ENCODE data around the gene IREB2. TPM values are rescaled to one million over a fixed set of nuclear protein-coding genes. Genes with fewer than 3 reads are reported as not detected.

Gene IREB2
- total and polyA plus RNA-seq, 2 of the 13 experiments (the other 11 are each of a cell fraction or from before 2014, with no cell fraction given): 24.2 to 30.4 TPM

- TF ChIP-seq ZBTB4 (CRISPR knock-in tag; IDR thresholded peaks at IDR 0.05; ENCODE audit: borderline replicate concordance) (no peak), ZNF263 (CRISPR knock-in tag; IDR thresholded peaks at IDR 0.05) (no peak), THAP9 (CRISPR knock-in tag; IDR thresholded peaks at IDR 0.05; ENCODE audit: borderline replicate concordance) (no peak)
Observed at GRCh38 chr15:78407608-78408354, 30.2 kb upstream of the IREB2 start (continued).

GRCh38 chr15:78408355-78408640 is 29.7 kb upstream of the IREB2 start:
- H3K79me2 ChIP-seq (ENCODE audit: insufficient read depth, low read length): no peaks in the 10 kb centered on the region
- DNase-seq (ENCODE audit: low spot score) (no peak), ATAC-seq (no peak), FAIRE-seq (no peak)
- CTCF ChIA-PET (ENCODE audit: low intra/inter-chr PET ratio, low total read pairs): no interaction called here
- no TSS peak for BruUV-seq (replicated peaks)
- no peaks in the 10 kb centered on the region for H3K4me1 ChIP-seq (ENCODE audit: insufficient read depth, low read length)
- POLR2A ChIA-PET: no interaction called here
- in situ Hi-C loops (cut with HindIII; ENCODE audit: extremely low pct_ligation_motif_present, low pct_unique_long_range_greater_than_20kb): no loop called here
- intact Hi-C loops (cut with micrococcal nuclease; ENCODE audit: unreplicated experiment): no loop called here
- H3K4me2 ChIP-seq (ENCODE audit: low read depth, low read length): no peak overlapping the region
- no peak overlapping the region for H3K27ac ChIP-seq (ENCODE audit: extremely low read length, insufficient read depth, low read length)
- no peak overlapping the region for H3K4me3 ChIP-seq (replicated peaks in 1 of 3; ENCODE audit: insufficient read depth in 1 of 3, low read depth in 2 of 3, low read length in 3 of 3)
- WGBS (ENCODE audit: low lambda C conversion rate): 31% methylated on average over 3 of the region's 4 CpGs
- TF ChIP-seq ARID3A (IDR thresholded peaks at IDR 0.05; ENCODE audit: low read depth, low read length): no peak
- TF ChIP-seq ATM (IDR thresholded peaks at IDR 0.05; ENCODE audit: borderline replicate concordance): no peak
- TF ChIP-seq POLR2G (IDR thresholded peaks at IDR 0.05; ENCODE audit: low read depth, low read length): no peak
- no peak for TF ChIP-seq IRX3 (CRISPR knock-in tag; IDR thresholded peaks at IDR 0.05; ENCODE audit: borderline replicate concordance, low read depth)
- H2AFZ ChIP-seq (ENCODE audit: low read length): no peak overlapping the region
- H3K9ac ChIP-seq (ENCODE audit: insufficient read depth, low read depth, low read length): no peak overlapping the region
- H4K20me1 ChIP-seq (ENCODE audit: insufficient read depth, low read length): no peaks in the 10 kb centered on the region
- no peaks in the 10 kb centered on the region for H3K36me3 ChIP-seq (replicated peaks in 1 of 2; ENCODE audit: control insufficient read depth in 1 of 2, insufficient read depth in 2 of 2, low read length in 2 of 2)
- no peaks in the 10 kb centered on the region for H3K9me3 ChIP-seq (ENCODE audit: low read length)
- H3K27me3 ChIP-seq (ENCODE audit: control insufficient read depth in 1 of 2, insufficient read depth in 2 of 2, low read length in 2 of 2): peaks cover 1 to 10% of the 10 kb centered on the region in 2 experiments; a peak in 3 of 5 replicates

Measured in HepG2 (cell line).